IMR-90 (cell line): ENCODE results near the gene CSF1. TPM values are rescaled to one million over a fixed set of nuclear protein-coding genes. Genes with fewer than 3 reads are reported as not detected.

ENCODE experiments used
- ATAC-seq: fragments of 200-7000 bp; cut with Tn5 transposase; 2 replicates; pipeline ENCODE4 v1.9.1; 2020; ENCODE audit warnings: low read depth, mild to moderate bottlenecking, moderate library complexity
- BruUV-seq: library from RNA; stranded (reverse); fragments of 400-500 nt; replicated peaks from 2 replicates; lab custom pipeline; 2021; lab: Mats Ljungman, UMichigan
- CTCF ChIA-PET: fragments of 300-600 bp; formaldehyde crosslinking; extraction: SDS; loops from one replicate; lab custom pipeline; 2021; ENCODE audit warnings: antibody characterized with exemption; lab: Yijun Ruan, JAX
- POLR2A ChIA-PET: fragments of 300-600 bp; sonication (Branson Sonifier 250); formaldehyde crosslinking; loops from one replicate; lab custom pipeline; 2022; ENCODE audit warnings: antibody characterized with exemption; ENCODE audit not compliant: unreplicated experiment; lab: Charles Lee
- DNase-seq: peaks from one replicate; pipeline ENCODE4 v3.0.0; 2013
- H2AFZ ChIP-seq: replicated peaks from 2 replicates; pipeline ENCODE3; 2013; ENCODE audit warnings: low read length, mild to moderate bottlenecking; ENCODE audit not compliant: poor library complexity
- H2AK5ac ChIP-seq: 2 replicates; pipeline ENCODE4 v1.6.1; 2013; ENCODE audit warnings: low read depth, low read length, inconsistent platforms
- H2AK9ac ChIP-seq: replicated peaks from 2 replicates; pipeline ENCODE3; 2013; ENCODE audit warnings: mild to moderate bottlenecking, low read depth, low read length, moderate library complexity; ENCODE audit not compliant: poor library complexity
- H2BK120ac ChIP-seq: 2 replicates; pipeline ENCODE4 v1.6.1; 2013; ENCODE audit warnings: low read depth, low read length, inconsistent platforms
- H2BK15ac ChIP-seq: 3 replicates; pipeline ENCODE4 v1.6.1; 2013; ENCODE audit warnings: low read depth, low read length, inconsistent platforms
- H2BK20ac ChIP-seq: 2 replicates; pipeline ENCODE4 v1.6.1; 2013; ENCODE audit warnings: low read depth, mild to moderate bottlenecking, inconsistent platforms, low read length, moderate library complexity
- H2BK5ac ChIP-seq: 2 replicates; pipeline ENCODE4 v1.6.1; 2013; ENCODE audit warnings: mild to moderate bottlenecking, low read depth, low read length, inconsistent platforms; ENCODE audit not compliant: poor library complexity, severe bottlenecking
- H3K14ac ChIP-seq: replicated peaks from 2 replicates; pipeline ENCODE4 v1.6.1; 2013; ENCODE audit warnings: low read depth, low read length, inconsistent platforms
- H3K18ac ChIP-seq: 2 replicates; pipeline ENCODE4 v1.6.1; 2013; ENCODE audit warnings: low read depth, low read length, control low read depth
- H3K23ac ChIP-seq: 2 replicates; pipeline ENCODE4 v1.6.1; 2013; ENCODE audit warnings: low read depth, low read length, inconsistent platforms
- H3K27ac ChIP-seq: 2 replicates; pipeline ENCODE4 v1.5.1; 2013; ENCODE audit warnings: mild to moderate bottlenecking, control low read depth, low read length; ENCODE audit not compliant: insufficient read depth
- H3K27me3 ChIP-seq: 2 replicates; pipeline ENCODE4 v1.6.1; 2013; ENCODE audit warnings: low read length; ENCODE audit not compliant: control insufficient read depth, insufficient read depth
- H3K36me3 ChIP-seq: 2 replicates; pipeline ENCODE4 v1.6.1; 2013; ENCODE audit warnings: low read length, mixed read lengths; ENCODE audit not compliant: control insufficient read depth, insufficient read depth
- H3K4ac ChIP-seq: 2 replicates; pipeline ENCODE4 v1.6.1; 2013; ENCODE audit warnings: low read depth, low read length, inconsistent platforms
- H3K4me1 ChIP-seq: 2 replicates; pipeline ENCODE4 v1.6.1; 2013; ENCODE audit warnings: low read length, mixed read lengths; ENCODE audit not compliant: control insufficient read depth, insufficient read depth
- H3K4me2 ChIP-seq: 2 replicates; pipeline ENCODE4 v1.6.1; 2013; ENCODE audit warnings: low read depth, mild to moderate bottlenecking, control low read depth, low read length, moderate library complexity
- H3K4me3 ChIP-seq: 2 replicates; pipeline ENCODE4 v1.5.1; 2013; ENCODE audit warnings: low read depth, mild to moderate bottlenecking, control low read depth, low read length, moderate library complexity; ENCODE audit not compliant: insufficient read depth
- H3K56ac ChIP-seq: 2 replicates; pipeline ENCODE4 v1.6.1; 2013; ENCODE audit warnings: low read length, inconsistent platforms; ENCODE audit not compliant: insufficient read depth; ENCODE audit errors: extremely low read depth
- H3K79me1 ChIP-seq, 2 experiments: 2 replicates each; pipeline ENCODE4 v1.6.1; 2013; ENCODE audit warnings: low read length in 2 of 2, inconsistent platforms in 1 of 2, low read depth in 1 of 2
- H3K9ac ChIP-seq: 2 replicates; pipeline ENCODE4 v1.6.1; 2013; ENCODE audit warnings: low read depth, low read length, control low read depth
- H3K9me1 ChIP-seq: 2 replicates; pipeline ENCODE4 v1.6.1; 2013; ENCODE audit warnings: low read length, inconsistent platforms; ENCODE audit not compliant: insufficient read depth
- H3K9me3 ChIP-seq: 2 replicates; pipeline ENCODE4 v1.6.1; 2013; ENCODE audit warnings: low read length; ENCODE audit not compliant: control insufficient read depth, insufficient read depth
- H4K20me1 ChIP-seq: 2 replicates; pipeline ENCODE4 v1.6.1; 2013; ENCODE audit warnings: low read length, inconsistent platforms; ENCODE audit not compliant: insufficient read depth
- H4K5ac ChIP-seq: 2 replicates; pipeline ENCODE4 v1.6.1; 2013; ENCODE audit warnings: mild to moderate bottlenecking, low read depth, low read length, control low read depth
- H4K8ac ChIP-seq, 2 experiments: 2 replicates each; pipeline ENCODE4 v1.6.1; 2013; ENCODE audit warnings: low read depth in 2 of 2, low read length in 2 of 2, control low read depth in 1 of 2, inconsistent platforms in 1 of 2
- H4K91ac ChIP-seq: 2 replicates; pipeline ENCODE4 v1.6.1; 2013; ENCODE audit warnings: low read depth, low read length, inconsistent platforms; ENCODE audit not compliant: insufficient read depth
- BHLHE40 ChIP-seq: fragments of 150-350 bp; IDR thresholded peaks from 2 replicates; pipeline ENCODE4 v1.6.1; 2016; ENCODE audit warnings: mild to moderate bottlenecking, low read depth, low read length
- CEBPB ChIP-seq: IDR thresholded peaks from 2 replicates; pipeline ENCODE4 v1.6.1; 2012; ENCODE audit warnings: low read depth, low read length, improper control_type of control experiment
- CHD1 ChIP-seq: IDR thresholded peaks from 2 replicates; pipeline ENCODE4 v1.6.1; 2012; ENCODE audit warnings: low read depth, low read length, improper control_type of control experiment
- CTCF ChIP-seq: conservative IDR thresholded peaks from 2 replicates; pipeline ENCODE4 v1.5.1; 2012; ENCODE audit warnings: mild to moderate bottlenecking, low read depth, low read length, improper control_type of control experiment
- ELK1 ChIP-seq: fragments of 150-350 bp; IDR thresholded peaks from 2 replicates; pipeline ENCODE4 v1.6.1; 2016; ENCODE audit warnings: low read depth, mild to moderate bottlenecking, low read length, moderate library complexity, borderline replicate concordance
- FOS ChIP-seq: fragments of 150-350 bp; IDR thresholded peaks from 2 replicates; pipeline ENCODE4 v1.6.1; 2016; ENCODE audit warnings: low read depth, low read length
- MAFK ChIP-seq: IDR thresholded peaks from 2 replicates; pipeline ENCODE4 v1.6.1; 2012; ENCODE audit warnings: low read depth, low read length, improper control_type of control experiment
- MAZ ChIP-seq: IDR thresholded peaks from 2 replicates; pipeline ENCODE4 v1.6.1; 2012; ENCODE audit warnings: low read depth, mild to moderate bottlenecking, low read length, improper control_type of control experiment, moderate library complexity, borderline replicate concordance
- MXI1 ChIP-seq: IDR thresholded peaks from 2 replicates; pipeline ENCODE4 v1.6.1; 2012; ENCODE audit warnings: low read depth, mild to moderate bottlenecking, low read length, moderate library complexity, borderline replicate concordance
- NFE2L2 ChIP-seq: fragments of 150-350 bp; IDR thresholded peaks from 2 replicates; pipeline ENCODE4 v1.6.1; 2016; ENCODE audit warnings: low read depth, mild to moderate bottlenecking, low read length
- POLR2A ChIP-seq: IDR thresholded peaks from 2 replicates; pipeline ENCODE4 v1.6.1; 2012; ENCODE audit warnings: mild to moderate bottlenecking, low read depth, low read length
- RAD21 ChIP-seq: IDR thresholded peaks from 2 replicates; pipeline ENCODE4 v1.6.1; 2012; ENCODE audit warnings: low read length, improper control_type of control experiment
- RCOR1 ChIP-seq: IDR thresholded peaks from 2 replicates; pipeline ENCODE4 v1.6.1; 2012; ENCODE audit warnings: mild to moderate bottlenecking, low read length, improper control_type of control experiment; ENCODE audit not compliant: insufficient replicate concordance
- RFX5 ChIP-seq: IDR thresholded peaks from 2 replicates; pipeline ENCODE4 v1.8.0; 2012; ENCODE audit warnings: low read depth, mild to moderate bottlenecking, low read length, moderate library complexity
- SMC3 ChIP-seq: fragments of 150-350 bp; IDR thresholded peaks from 2 replicates; pipeline ENCODE4 v1.6.1; 2016; ENCODE audit warnings: low read depth, mild to moderate bottlenecking, antibody characterized with exemption, low read length, moderate library complexity
- USF2 ChIP-seq: fragments of 150-350 bp; IDR thresholded peaks from 2 replicates; pipeline ENCODE4 v1.6.1; 2017; ENCODE audit warnings: mild to moderate bottlenecking, antibody characterized with exemption, low read length, low read depth
- WGBS, 2 experiments: methylation state at CpG; one replicate each; pipeline versions ENCODE4 v1.1.5 to v1.1.7; 2013; ENCODE audit warnings: missing lambda C conversion rate in 2 of 2; ENCODE audit not compliant: insufficient read length in 1 of 2; ENCODE audit errors: extremely low coverage in 2 of 2; 5-methylcytosine and 5-hydroxymethylcytosine counted together
- dilution Hi-C: fragments of 300-500 bp; cut with HindIII; formaldehyde crosslinking; loops from one replicate; pipeline ENCODE4 v1.14.3; 2018; ENCODE audit warnings: low sequenced_read_pairs; ENCODE audit not compliant: unreplicated experiment
- in situ Hi-C: fragments of 300-500 bp; cut with MboI; formaldehyde crosslinking; loops from 3 replicates; pipeline ENCODE4 v1.14.3; 2019; ENCODE audit warnings: low sequenced_read_pairs, inconsistent platforms, mixed read lengths
- intact Hi-C: fragments of 100-400 bp; cut with micrococcal nuclease; formaldehyde crosslinking; loops from 2 replicates; pipeline ENCODE4 v1.10.0; 2022
- polyA plus RNA-seq, 3 experiments: library from polyadenylated mRNA; depleted of rRNA; stranded (reverse); fragments of >200 nt; gene quantifications; 2 replicates each; pipeline ENCODE4 v1.2.3, GENCODE V29; 2012; ENCODE audit warnings: low replicate concordance in 1 of 3
- total RNA-seq: library from RNA; depleted of rRNA; stranded (reverse); fragments of >200 nt; gene quantifications from 2 replicates; pipeline ENCODE4 v1.2.3, GENCODE V29; 2012

CSF1 gene
- total and polyA plus RNA-seq, 2 of the 4 experiments (the other 2 are of a cell fraction): 14.3 to 22.0 TPM

GRCh38 chr1:109901524-109902145, 9.0 kb upstream of the CSF1 start:
- no peak for TF ChIP-seq BHLHE40
- TF ChIP-seq RFX5: no peak
- TF ChIP-seq SMC3: no peak
- no peak for TF ChIP-seq NFE2L2
- no peak for TF ChIP-seq POLR2A
- TF ChIP-seq USF2: no peak
- TF ChIP-seq RAD21: no peak
- no peak for TF ChIP-seq MAZ
- TF ChIP-seq CEBPB: no peak
- TF ChIP-seq CTCF: no peak
- TF ChIP-seq ELK1: no peak
- no peak for TF ChIP-seq MXI1
- TF ChIP-seq RCOR1: no peak
- no peak for TF ChIP-seq FOS
- TF ChIP-seq MAFK: no peak
- no peak for TF ChIP-seq CHD1
- in situ Hi-C loops: loop anchor here (25.0 kb wide), 1 partner anchor 114 kb away; no protein-coding TSS in a partner anchor

More at GRCh38 chr1:109901524-109902145, 9.0 kb upstream of the CSF1 start:
- H2AK5ac ChIP-seq: no peak overlapping the region
- H3K4me3 ChIP-seq: no peak overlapping the region
- H3K4me1 ChIP-seq: no peaks in the 10 kb centered on the region
- H2AK9ac ChIP-seq: no peak overlapping the region
- no peak overlapping the region for H3K4ac ChIP-seq
- no peak overlapping the region for H2BK5ac ChIP-seq
- H3K23ac ChIP-seq: no peak overlapping the region
- ChIA-PET CTCF (no interaction called here), POLR2A (no interaction called here)
- no peaks in the 10 kb centered on the region for H3K36me3 ChIP-seq
- H3K4me2 ChIP-seq: no peak overlapping the region
- no peak overlapping the region for H3K14ac ChIP-seq
- H3K27ac ChIP-seq: no peak overlapping the region
- ATAC-seq (no peak), DNase-seq (no peak)
- H4K20me1 ChIP-seq: no peaks in the 10 kb centered on the region
- no peak overlapping the region for H3K9ac ChIP-seq
- intact Hi-C loops: no loop called here
- no peak overlapping the region for H4K91ac ChIP-seq
- no peaks in the 10 kb centered on the region for H3K9me3 ChIP-seq
- H4K8ac ChIP-seq: no peak overlapping the region
- no peaks in the 10 kb centered on the region for H3K27me3 ChIP-seq
- no peak overlapping the region for H3K18ac ChIP-seq
- whole genome bisulfite sequencing, 2 experiments: 86% methylated on average over 1 of the region's 4 CpGs; no CpG with 5 or more reads in 1 of the 2 experiments
- H2BK20ac ChIP-seq: no peak overlapping the region
- H3K56ac ChIP-seq: no peak overlapping the region
- no peaks in the 10 kb centered on the region for H3K79me1 ChIP-seq
- H2BK120ac ChIP-seq: no peak overlapping the region
- no peak overlapping the region for H2BK15ac ChIP-seq
- no TSS peak for BruUV-seq
- dilution Hi-C loops: no loop called here
- peaks cover 12% of the 10 kb centered on the region; the same call in 1 of the 2 replicates for H3K9me1 ChIP-seq
- H2AFZ ChIP-seq: no peak overlapping the region
- H4K5ac ChIP-seq: no peak overlapping the region
